Astrocyte of the spinal cord (primary cell): ENCODE results near the gene RIPK1.
"Not testable (repeated sequence)": the region's sequence is repeated elsewhere in the genome, so short reads cannot be mapped to it uniquely, and the experiment has no call there.

Source experiments
- DNase-seq: peaks from one replicate; pipeline ENCODE4 v3.0.0; 2011; ENCODE audit warnings: low read depth, low spot score
- H3K4me3 ChIP-seq: 2 replicates; pipeline ENCODE4 v1.5.1; 2011; ENCODE audit warnings: low read depth, mild to moderate bottlenecking, low read length, moderate library complexity
- CTCF ChIP-seq: IDR thresholded peaks from 2 replicates; pipeline ENCODE4 v1.5.1; 2012; ENCODE audit warnings: low read depth, mild to moderate bottlenecking, low read length, inconsistent platforms
- in situ Hi-C: cut with HindIII; loops from 2 replicates; pipeline ENCODE4 v1.10.0; 2017; ENCODE audit warnings: low sequenced_read_pairs

The RIPK1 gene

GRCh38 chr6:3075772-3076113 lies 7.4 kb downstream of the RIPK1 start:
- TF ChIP-seq CTCF = no peak
- DNase-seq = no peak
- in situ Hi-C loops = no loop called here
- H3K4me3 ChIP-seq = no peak overlapping the region

- H3K4me3 ChIP-seq = no peak overlapping the region
- DNase-seq = no peak
- in situ Hi-C loops = no loop called here
- no peak for TF ChIP-seq CTCF
Measured at GRCh38 chr6:3076320-3076719, 8.0 kb downstream of the RIPK1 start.

- no peak for DNase-seq
- in situ Hi-C loops = no loop called here
- H3K4me3 ChIP-seq = no peak overlapping the region
- no peak for TF ChIP-seq CTCF
Measured at GRCh38 chr6:3077430-3077829, 9.1 kb downstream of the RIPK1 start.

- in situ Hi-C loops, DNase-seq, H3K4me3 ChIP-seq: not testable (repeated sequence)
Measured at GRCh38 chr6:3078952-3079351, 10.7 kb downstream of the RIPK1 start.

- TF ChIP-seq CTCF = no peak
- in situ Hi-C loops = no loop called here
- DNase-seq = no peak
- H3K4me3 ChIP-seq = no peak overlapping the region
Measured at GRCh38 chr6:3079682-3080081, 11.4 kb downstream of the RIPK1 start.

- no peak for DNase-seq
- no peak for TF ChIP-seq CTCF
- no peak overlapping the region for H3K4me3 ChIP-seq
- in situ Hi-C loops = no loop called here
Measured at GRCh38 chr6:3081960-3082359, 13.7 kb downstream of the RIPK1 start.

GRCh38 chr6:3085074-3085473 lies 16.8 kb downstream of the RIPK1 start:
- no peak for DNase-seq
- no peak overlapping the region for H3K4me3 ChIP-seq
- in situ Hi-C loops = no loop called here
- no peak for TF ChIP-seq CTCF
